Eye (tissue), 1 donor: ENCODE results near the gene ETV3L.
"Not testable (repeated sequence)": the region's sequence is repeated elsewhere in the genome, so short reads cannot be mapped to it uniquely, and the experiment has no call there.

Experiments used
- DNase-seq: peaks from one replicate; pipeline ENCODE4 v3.0.0-alpha.2; 2015

Gene ETV3L

GRCh38 chr1:157104598-157105293 is 5.1 kb upstream of the ETV3L start:
- peak; percentile 33 for DNase-seq

GRCh38 chr1:157103268-157103667 is 3.7 kb upstream of the ETV3L start:
- no peak for DNase-seq

- DNase-seq: no peak
These were observed 1.5 kb upstream of the ETV3L start for GRCh38 chr1:157101149-157101548.

GRCh38 chr1:157098987-157099632 is 498 bp downstream of the ETV3L start:
- not testable (repeated sequence) for DNase-seq

- no peak for DNase-seq
These were observed 1.1 kb downstream of the ETV3L start for GRCh38 chr1:157098519-157098918.

GRCh38 chr1:157097692-157098091 is 1.9 kb downstream of the ETV3L start:
- no peak for DNase-seq

- DNase-seq: no peak
These were observed 2.7 kb downstream of the ETV3L start for GRCh38 chr1:157096881-157097280.

- no peak for DNase-seq
These were observed 4.1 kb downstream of the ETV3L start for GRCh38 chr1:157095551-157095950.

- DNase-seq: no peak
These were observed 4.5 kb downstream of the ETV3L start for GRCh38 chr1:157095091-157095490.

- DNase-seq: no peak
These were observed 6.8 kb downstream of the ETV3L start for GRCh38 chr1:157092831-157093230.

- no peak for DNase-seq
These were observed 7.8 kb downstream of the ETV3L start for GRCh38 chr1:157091668-157092273.

GRCh38 chr1:157091186-157091585 is 8.4 kb downstream of the ETV3L start:
- DNase-seq: no peak

GRCh38 chr1:157090771-157091170 is 8.8 kb downstream of the ETV3L start:
- no peak for DNase-seq

GRCh38 chr1:157090196-157090647 is 9.4 kb downstream of the ETV3L start:
- DNase-seq: peak; percentile 96

- DNase-seq: no peak
These were observed 9.8 kb downstream of the ETV3L start for GRCh38 chr1:157089789-157090188.

GRCh38 chr1:157088607-157089006 is 11.0 kb downstream of the ETV3L start:
- DNase-seq: no peak

GRCh38 chr1:157087030-157087429 is 12.6 kb downstream of the ETV3L start:
- DNase-seq: no peak

GRCh38 chr1:157086299-157086698 is 13.3 kb downstream of the ETV3L start:
- DNase-seq: no peak

- DNase-seq: no peak
These were observed 14.2 kb downstream of the ETV3L start for GRCh38 chr1:157085421-157085820.

GRCh38 chr1:157084720-157085119 is 14.9 kb downstream of the ETV3L start:
- DNase-seq: no peak

- DNase-seq: no peak
These were observed 17.9 kb downstream of the ETV3L start for GRCh38 chr1:157081707-157082106.

GRCh38 chr1:157080714-157081113 is 18.9 kb downstream of the ETV3L start:
- no peak for DNase-seq

GRCh38 chr1:157077394-157077793 is 22.2 kb downstream of the ETV3L start:
- no peak for DNase-seq
